ENCODE data around the gene MAMLD1. TPM values are rescaled to one million over a fixed set of nuclear protein-coding genes. Genes with fewer than 3 reads are reported as not detected.
"Not testable (repeated sequence)": the region's sequence is repeated elsewhere in the genome, so short reads cannot be mapped to it uniquely, and the experiment has no call there.

Gene MAMLD1
- total RNA-seq, 2 experiments from 2014 or later = 5.1 to 5.6 TPM

- peaks cover 10% of the 10 kb centered on the region for H3K4me1 Mint-ChIP-seq
- H3K4me3 Mint-ChIP-seq = no peak overlapping the region
- no peak overlapping the region for H3K27ac Mint-ChIP-seq
- POLR2A ChIA-PET = no interaction called here
- no peaks in the 10 kb centered on the region for H3K27me3 Mint-ChIP-seq
- no peak for DNase-seq
- H3K9me3 Mint-ChIP-seq = no peaks in the 10 kb centered on the region
- no peaks in the 10 kb centered on the region for H3K36me3 Mint-ChIP-seq (ENCODE audit: low read depth)
- CTCF ChIA-PET = no interaction called here
Observed at GRCh38 chrX:150337026-150337425, 26.1 kb upstream of the MAMLD1 start.

GRCh38 chrX:150337536-150337935 is 25.6 kb upstream of the MAMLD1 start:
- Mint-ChIP-seq H3K27ac (no peak overlapping the region), H3K9me3 (no peaks in the 10 kb centered on the region), H3K4me1 (peaks cover 10% of the 10 kb centered on the region), H3K36me3 (ENCODE audit: low read depth) (no peaks in the 10 kb centered on the region), H3K4me3 (no peak overlapping the region), H3K27me3 (no peaks in the 10 kb centered on the region)
- no peak for DNase-seq
- CTCF ChIA-PET = no interaction called here
- POLR2A ChIA-PET = no interaction called here

GRCh38 chrX:150338615-150339014 is 24.5 kb upstream of the MAMLD1 start:
- H3K9me3 Mint-ChIP-seq = no peaks in the 10 kb centered on the region
- peaks cover under 1% of the 10 kb centered on the region for H3K4me1 Mint-ChIP-seq
- H3K27me3 Mint-ChIP-seq = no peaks in the 10 kb centered on the region
- no peak for DNase-seq
- no peak overlapping the region for H3K27ac Mint-ChIP-seq
- no peak overlapping the region for H3K4me3 Mint-ChIP-seq
- no peaks in the 10 kb centered on the region for H3K36me3 Mint-ChIP-seq (ENCODE audit: low read depth)
- POLR2A ChIA-PET = no interaction called here
- CTCF ChIA-PET = no interaction called here

GRCh38 chrX:150339736-150340135 is 23.4 kb upstream of the MAMLD1 start:
- H3K9me3 Mint-ChIP-seq = no peaks in the 10 kb centered on the region
- H3K4me1 Mint-ChIP-seq = no peaks in the 10 kb centered on the region
- no peaks in the 10 kb centered on the region for H3K27me3 Mint-ChIP-seq
- no peak overlapping the region for H3K27ac Mint-ChIP-seq
- no peak for DNase-seq
- H3K4me3 Mint-ChIP-seq = no peak overlapping the region
- H3K36me3 Mint-ChIP-seq (ENCODE audit: low read depth) = no peaks in the 10 kb centered on the region
- ChIA-PET POLR2A (no interaction called here), CTCF (no interaction called here)

GRCh38 chrX:150340326-150340725 is 22.8 kb upstream of the MAMLD1 start:
- CTCF ChIA-PET; H3K27me3 Mint-ChIP-seq; H3K4me1 Mint-ChIP-seq; H3K4me3 Mint-ChIP-seq; H3K9me3 Mint-ChIP-seq; H3K36me3 Mint-ChIP-seq (ENCODE audit: low read depth); H3K27ac Mint-ChIP-seq; POLR2A ChIA-PET; DNase-seq: not testable (repeated sequence)

- Mint-ChIP-seq H3K4me3 (no peak overlapping the region), H3K27ac (no peak overlapping the region), H3K36me3 (ENCODE audit: low read depth) (no peaks in the 10 kb centered on the region), H3K27me3 (peaks cover 3% of the 10 kb centered on the region), H3K4me1 (no peaks in the 10 kb centered on the region), H3K9me3 (no peaks in the 10 kb centered on the region)
- ChIA-PET CTCF (no interaction called here), POLR2A (no interaction called here)
- DNase-seq = no peak
Observed at GRCh38 chrX:150347471-150347870, 15.6 kb upstream of the MAMLD1 start.

- DNase-seq = no peak
- Mint-ChIP-seq H3K27ac (no peak overlapping the region), H3K4me1 (peaks cover 2% of the 10 kb centered on the region), H3K36me3 (ENCODE audit: low read depth) (no peaks in the 10 kb centered on the region), H3K27me3 (peaks cover 3% of the 10 kb centered on the region), H3K4me3 (no peak overlapping the region), H3K9me3 (no peaks in the 10 kb centered on the region)
- ChIA-PET POLR2A (no interaction called here), CTCF (no interaction called here)
Observed at GRCh38 chrX:150348365-150348764, 14.8 kb upstream of the MAMLD1 start.

- CTCF ChIA-PET = no interaction called here
- Mint-ChIP-seq H3K27ac (no peak overlapping the region), H3K36me3 (ENCODE audit: low read depth) (no peaks in the 10 kb centered on the region), H3K4me3 (no peak overlapping the region), H3K27me3 (peaks cover 3% of the 10 kb centered on the region), H3K9me3 (no peaks in the 10 kb centered on the region), H3K4me1 (peaks cover 2% of the 10 kb centered on the region)
- POLR2A ChIA-PET = no interaction called here
- DNase-seq = no peak
Observed at GRCh38 chrX:150352114-150352513, 11.0 kb upstream of the MAMLD1 start.

GRCh38 chrX:150352581-150352980 is 10.5 kb upstream of the MAMLD1 start:
- ChIA-PET POLR2A (no interaction called here), CTCF (no interaction called here)
- H3K27me3 Mint-ChIP-seq = peaks cover 3% of the 10 kb centered on the region
- H3K9me3 Mint-ChIP-seq = no peaks in the 10 kb centered on the region
- H3K27ac Mint-ChIP-seq = no peak overlapping the region
- no peak for DNase-seq
- no peaks in the 10 kb centered on the region for H3K36me3 Mint-ChIP-seq (ENCODE audit: low read depth)
- peaks cover 2% of the 10 kb centered on the region for H3K4me1 Mint-ChIP-seq
- no peak overlapping the region for H3K4me3 Mint-ChIP-seq

GRCh38 chrX:150355913-150356312 is 7.2 kb upstream of the MAMLD1 start:
- POLR2A ChIA-PET = interaction anchor here (1.0 kb wide), 1 partner anchor 20 kb away, joined by 3 read pairs; no protein-coding TSS in a partner anchor
- no peak for DNase-seq
- Mint-ChIP-seq H3K4me3 (no peak overlapping the region), H3K36me3 (ENCODE audit: low read depth) (no peaks in the 10 kb centered on the region), H3K4me1 (peaks cover 9% of the 10 kb centered on the region), H3K27ac (no peak overlapping the region), H3K27me3 (peaks cover 14% of the 10 kb centered on the region), H3K9me3 (no peaks in the 10 kb centered on the region)
- CTCF ChIA-PET = no interaction called here

GRCh38 chrX:150357790-150358189 is 5.3 kb upstream of the MAMLD1 start:
- ChIA-PET POLR2A (no interaction called here), CTCF (no interaction called here)
- Mint-ChIP-seq H3K36me3 (ENCODE audit: low read depth) (no peaks in the 10 kb centered on the region), H3K27me3 (peaks cover 24% of the 10 kb centered on the region), H3K27ac (no peak overlapping the region), H3K9me3 (no peaks in the 10 kb centered on the region), H3K4me3 (no peak overlapping the region), H3K4me1 (peaks cover 19% of the 10 kb centered on the region)
- no peak for DNase-seq

- Mint-ChIP-seq H3K27ac (no peak overlapping the region), H3K9me3 (no peaks in the 10 kb centered on the region), H3K36me3 (ENCODE audit: low read depth) (no peaks in the 10 kb centered on the region), H3K27me3 (peaks cover 24% of the 10 kb centered on the region), H3K4me1 (peaks cover 19% of the 10 kb centered on the region), H3K4me3 (no peak overlapping the region)
- ChIA-PET POLR2A (no interaction called here), CTCF (no interaction called here)
- DNase-seq = no peak
Observed at GRCh38 chrX:150358651-150359050, 4.5 kb upstream of the MAMLD1 start.

GRCh38 chrX:150360331-150360730 is 2.8 kb upstream of the MAMLD1 start:
- no peak for DNase-seq
- Mint-ChIP-seq H3K4me3 (no peak overlapping the region), H3K27me3 (peaks cover 24% of the 10 kb centered on the region), H3K36me3 (ENCODE audit: low read depth) (no peaks in the 10 kb centered on the region), H3K4me1 (peaks cover 19% of the 10 kb centered on the region), H3K27ac (no peak overlapping the region), H3K9me3 (no peaks in the 10 kb centered on the region)
- CTCF ChIA-PET = no interaction called here
- POLR2A ChIA-PET = no interaction called here

GRCh38 chrX:150361070-150361776 is 1.9 kb upstream of the MAMLD1 start:
- DNase-seq = peak; percentile 28
- POLR2A ChIA-PET = no interaction called here
- Mint-ChIP-seq H3K4me1 (peaks cover 22% of the 10 kb centered on the region), H3K36me3 (ENCODE audit: low read depth) (no peaks in the 10 kb centered on the region), H3K27ac (no peak overlapping the region), H3K4me3 (peak overlapping the region; percentile 77), H3K27me3 (peaks cover 24% of the 10 kb centered on the region), H3K9me3 (no peaks in the 10 kb centered on the region)
- CTCF ChIA-PET = interaction anchor here (1.1 kb wide), 2 partner anchors 49 to 121 kb away, joined by 3 read pairs; no protein-coding TSS in a partner anchor

Data from activated CD4-positive, alpha-beta memory T cell treated with anti-CD3 and anti-CD28 coated beads, Interleukin-2, amount 10 ng/mL, durations not matched to agents 7 days and 5 days (primary cell).